Effector CD4-positive, alpha-beta T cell (primary cell): Measurements from ENCODE around the gene TNFSF9.
"Not testable (repeated sequence)": the region's sequence is repeated elsewhere in the genome, so short reads cannot be mapped to it uniquely, and the experiment has no call there.

Experiments
- DNase-seq: peaks from one replicate; pipeline ENCODE4 v3.0.0-alpha.2; 2020

TNFSF9 gene

GRCh38 chr19:6573350-6573749 lies 42.5 kb downstream of the TNFSF9 start:
- DNase-seq, result no peak

GRCh38 chr19:6576869-6577475 lies 46.1 kb downstream of the TNFSF9 start:
- DNase-seq, result no peak

- DNase-seq, result no peak
Observed at GRCh38 chr19:6577476-6578125, 46.8 kb downstream of the TNFSF9 start.

GRCh38 chr19:6579450-6580178 lies 48.8 kb downstream of the TNFSF9 start:
- no peak for DNase-seq

GRCh38 chr19:6580313-6580712 lies 49.5 kb downstream of the TNFSF9 start:
- no peak for DNase-seq

- DNase-seq, result not testable (repeated sequence)
Observed at GRCh38 chr19:6582515-6583484, 52.0 kb downstream of the TNFSF9 start.
